ENCODE data around the gene ZCCHC14. TPM values are rescaled to one million over a fixed set of nuclear protein-coding genes. Genes with fewer than 3 reads are reported as not detected.

Gene ZCCHC14
- total and polyA plus RNA-seq, 10 of the 15 experiments (the other 5 are each of a cell fraction or from before 2014, with no cell fraction given): 0.02 to 0.26 (median 0.05) TPM; not detected in 3

DNA sequence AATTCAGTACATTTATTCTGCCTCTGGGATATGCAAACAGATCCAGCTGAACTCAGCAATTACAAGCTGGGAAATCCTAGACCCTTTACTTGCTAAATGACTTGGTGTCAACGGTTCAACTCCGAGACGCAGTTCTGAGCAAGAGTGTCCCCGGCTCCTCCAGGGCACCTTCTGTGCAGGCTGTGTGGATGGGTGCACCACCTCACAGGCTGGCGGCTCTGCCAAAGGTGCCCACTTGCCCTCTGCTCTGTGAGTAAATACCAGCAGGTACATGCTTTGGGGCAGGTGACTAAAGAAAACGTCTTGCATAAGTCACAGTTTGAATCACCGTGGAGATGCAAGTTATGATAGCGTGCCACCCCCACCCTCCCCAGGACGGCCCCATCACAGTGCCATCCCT, 77.4 kb downstream of the ZCCHC14 start:
- ATAC-seq: no peak
- POLR2A ChIA-PET: no interaction called here
- Histone ChIP-seq H3K4me2 (ENCODE audit: control insufficient read depth, insufficient read depth) (no peak overlapping the region), H3K4me1 (ENCODE audit: control insufficient read depth, insufficient read depth, low read length) (no peaks in the 10 kb centered on the region), H3K9me3 (replicated peaks; ENCODE audit: control insufficient read depth, insufficient read depth, low read length) (no peaks in the 10 kb centered on the region; the same call in 2 of the 3 replicates), H3K79me2 (ENCODE audit: control insufficient read depth, insufficient read depth, low read length) (no peaks in the 10 kb centered on the region), H3K27me3 (replicated peaks in 1 of 2; ENCODE audit: control insufficient read depth in 2 of 2, insufficient read depth in 2 of 2, low read length in 1 of 2) (peaks cover 0 to 2% of the 10 kb centered on the region in 2 experiments; a peak in 1 of 4 replicates), H2AFZ (ENCODE audit: control insufficient read depth, low read depth, low read length) (no peak overlapping the region), H4K20me1 (ENCODE audit: control insufficient read depth, insufficient read depth) (no peaks in the 10 kb centered on the region; the same call in 1 of the 2 replicates), H3K36me3 (ENCODE audit: control insufficient read depth in 2 of 2, insufficient read depth in 2 of 2, low read length in 1 of 2) (no peaks in the 10 kb centered on the region), H3K4me3 (no peak overlapping the region), H3K27ac (ENCODE audit: control insufficient read depth, insufficient read depth) (no peak overlapping the region), H3K9ac (ENCODE audit: control insufficient read depth, insufficient read depth, low read length) (no peak overlapping the region)
- FAIRE-seq: no peak
- 26% methylated on average over 9 of the region's 9 CpGs for WGBS (ENCODE audit: insufficient coverage, insufficient replicate concordance, low lambda C conversion rate, missing lambda C conversion rate)
- TF ChIP-seq SIX5 (IDR thresholded peaks at IDR 0.05; ENCODE audit: low read depth, low read length, severe bottlenecking): no peak
- TF ChIP-seq WRNIP1 (IDR thresholded peaks at IDR 0.05; ENCODE audit: borderline replicate concordance, low read depth, low read length): no peak
- TF ChIP-seq RAD21 (IDR thresholded peaks at IDR 0.05; ENCODE audit: insufficient read depth, low read depth, low read length): no peak
- TF ChIP-seq NFIC (IDR thresholded peaks at IDR 0.05; ENCODE audit: low read depth, low read length): no peak
- TF ChIP-seq EZH2 (IDR thresholded peaks at IDR 0.05; ENCODE audit: borderline replicate concordance, control insufficient read depth, low read depth, low read length): no peak
- no peak for TF ChIP-seq MXI1 (IDR thresholded peaks at IDR 0.05; ENCODE audit: low read depth, low read length)
- TF ChIP-seq, protein P1, sequence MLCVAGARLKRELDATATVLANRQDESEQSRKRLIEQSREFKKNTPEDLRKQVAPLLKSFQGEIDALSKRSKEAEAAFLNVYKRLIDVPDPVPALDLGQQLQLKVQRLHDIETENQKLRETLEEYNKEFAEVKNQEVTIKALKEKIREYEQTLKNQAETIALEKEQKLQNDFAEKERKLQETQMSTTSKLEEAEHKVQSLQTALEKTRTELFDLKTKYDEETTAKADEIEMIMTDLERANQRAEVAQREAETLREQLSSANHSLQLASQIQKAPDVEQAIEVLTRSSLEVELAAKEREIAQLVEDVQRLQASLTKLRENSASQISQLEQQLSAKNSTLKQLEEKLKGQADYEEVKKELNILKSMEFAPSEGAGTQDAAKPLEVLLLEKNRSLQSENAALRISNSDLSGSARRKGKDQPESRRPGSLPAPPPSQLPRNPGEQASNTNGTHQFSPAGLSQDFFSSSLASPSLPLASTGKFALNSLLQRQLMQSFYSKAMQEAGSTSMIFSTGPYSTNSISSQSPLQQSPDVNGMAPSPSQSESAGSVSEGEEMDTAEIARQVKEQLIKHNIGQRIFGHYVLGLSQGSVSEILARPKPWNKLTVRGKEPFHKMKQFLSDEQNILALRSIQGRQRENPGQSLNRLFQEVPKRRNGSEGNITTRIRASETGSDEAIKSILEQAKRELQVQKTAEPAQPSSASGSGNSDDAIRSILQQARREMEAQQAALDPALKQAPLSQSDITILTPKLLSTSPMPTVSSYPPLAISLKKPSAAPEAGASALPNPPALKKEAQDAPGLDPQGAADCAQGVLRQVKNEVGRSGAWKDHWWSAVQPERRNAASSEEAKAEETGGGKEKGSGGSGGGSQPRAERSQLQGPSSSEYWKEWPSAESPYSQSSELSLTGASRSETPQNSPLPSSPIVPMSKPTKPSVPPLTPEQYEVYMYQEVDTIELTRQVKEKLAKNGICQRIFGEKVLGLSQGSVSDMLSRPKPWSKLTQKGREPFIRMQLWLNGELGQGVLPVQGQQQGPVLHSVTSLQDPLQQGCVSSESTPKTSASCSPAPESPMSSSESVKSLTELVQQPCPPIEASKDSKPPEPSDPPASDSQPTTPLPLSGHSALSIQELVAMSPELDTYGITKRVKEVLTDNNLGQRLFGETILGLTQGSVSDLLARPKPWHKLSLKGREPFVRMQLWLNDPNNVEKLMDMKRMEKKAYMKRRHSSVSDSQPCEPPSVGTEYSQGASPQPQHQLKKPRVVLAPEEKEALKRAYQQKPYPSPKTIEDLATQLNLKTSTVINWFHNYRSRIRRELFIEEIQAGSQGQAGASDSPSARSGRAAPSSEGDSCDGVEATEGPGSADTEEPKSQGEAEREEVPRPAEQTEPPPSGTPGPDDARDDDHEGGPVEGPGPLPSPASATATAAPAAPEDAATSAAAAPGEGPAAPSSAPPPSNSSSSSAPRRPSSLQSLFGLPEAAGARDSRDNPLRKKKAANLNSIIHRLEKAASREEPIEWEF (IDR thresholded peaks at IDR 0.05; ENCODE audit: insufficient replicate concordance, low read depth, low read length): no peak
- TF ChIP-seq NR2C1 (IDR thresholded peaks at IDR 0.05): no peak
- TF ChIP-seq, protein P2, sequence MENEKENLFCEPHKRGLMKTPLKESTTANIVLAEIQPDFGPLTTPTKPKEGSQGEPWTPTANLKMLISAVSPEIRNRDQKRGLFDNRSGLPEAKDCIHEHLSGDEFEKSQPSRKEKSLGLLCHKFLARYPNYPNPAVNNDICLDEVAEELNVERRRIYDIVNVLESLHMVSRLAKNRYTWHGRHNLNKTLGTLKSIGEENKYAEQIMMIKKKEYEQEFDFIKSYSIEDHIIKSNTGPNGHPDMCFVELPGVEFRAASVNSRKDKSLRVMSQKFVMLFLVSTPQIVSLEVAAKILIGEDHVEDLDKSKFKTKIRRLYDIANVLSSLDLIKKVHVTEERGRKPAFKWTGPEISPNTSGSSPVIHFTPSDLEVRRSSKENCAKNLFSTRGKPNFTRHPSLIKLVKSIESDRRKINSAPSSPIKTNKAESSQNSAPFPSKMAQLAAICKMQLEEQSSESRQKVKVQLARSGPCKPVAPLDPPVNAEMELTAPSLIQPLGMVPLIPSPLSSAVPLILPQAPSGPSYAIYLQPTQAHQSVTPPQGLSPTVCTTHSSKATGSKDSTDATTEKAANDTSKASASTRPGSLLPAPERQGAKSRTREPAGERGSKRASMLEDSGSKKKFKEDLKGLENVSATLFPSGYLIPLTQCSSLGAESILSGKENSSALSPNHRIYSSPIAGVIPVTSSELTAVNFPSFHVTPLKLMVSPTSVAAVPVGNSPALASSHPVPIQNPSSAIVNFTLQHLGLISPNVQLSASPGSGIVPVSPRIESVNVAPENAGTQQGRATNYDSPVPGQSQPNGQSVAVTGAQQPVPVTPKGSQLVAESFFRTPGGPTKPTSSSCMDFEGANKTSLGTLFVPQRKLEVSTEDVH (IDR thresholded peaks at IDR 0.05; ENCODE audit: low read depth, partially characterized antibody): no peak
- no peak for TF ChIP-seq RB1 (IDR thresholded peaks at IDR 0.05; ENCODE audit: borderline replicate concordance)
- TF ChIP-seq CBFB (IDR thresholded peaks at IDR 0.05; ENCODE audit: low read depth): no peak
- no peak for TF ChIP-seq NBN (IDR thresholded peaks at IDR 0.05)
- TF ChIP-seq MYB (IDR thresholded peaks at IDR 0.05; ENCODE audit: borderline replicate concordance, low read depth, low read length): no peak
- TF ChIP-seq EED (IDR thresholded peaks at IDR 0.05; ENCODE audit: low read depth): no peak
- no peak for TF ChIP-seq ZNF622 (IDR thresholded peaks at IDR 0.05)
- RAD21 ChIA-PET (ENCODE audit: unreplicated experiment): no interaction called here
- in situ Hi-C loops (cut with MboI): no loop called here
- intact Hi-C loops (cut with micrococcal nuclease; ENCODE audit: unreplicated experiment): loop anchor here (5.0 kb wide), 1 partner anchor 222 kb away; no protein-coding TSS in a partner anchor
- no peak for DNase-seq (ENCODE audit: low read depth, low spot score)
- BruUV-seq (replicated peaks): no TSS peak
- SMC1A ChIA-PET (ENCODE audit: uncharacterized antibody, unreplicated experiment): no interaction called here
- CTCF ChIA-PET: interaction anchor here (1.2 kb wide), 1 partner anchor 21 kb away, joined by 3 read pairs; no protein-coding TSS in a partner anchor
